Neural cell (in vitro differentiated cells): Measurements from ENCODE around the gene PSMB1.

Experiments
- EP300 ChIP-seq: fragments of 450-650 bp; conservative IDR thresholded peaks from 2 replicates; pipeline ENCODE4 v1.6.1; 2014; ENCODE audit warnings: antibody characterized with exemption, mild to moderate bottlenecking, moderate library complexity; ENCODE audit not compliant: poor library complexity, severe bottlenecking
- EZH2 ChIP-seq: fragments of 200-600, 300-800 bp; shearing (Covaris generic), sonication (generic); IDR thresholded peaks from 2 replicates; pipeline ENCODE4 v1.6.1; 2014; ENCODE audit warnings: antibody characterized with exemption, low read length, borderline replicate concordance, mild to moderate bottlenecking; ENCODE audit not compliant: insufficient read depth, poor library complexity, severe bottlenecking
- POLR2AphosphoS5 ChIP-seq: IDR thresholded peaks from 2 replicates; pipeline ENCODE4 v1.6.1; 2012
- RAD21 ChIP-seq: fragments of 450-650 bp; conservative IDR thresholded peaks from 2 replicates; pipeline ENCODE4 v1.6.1; 2014; ENCODE audit warnings: antibody characterized with exemption, mild to moderate bottlenecking, moderate library complexity
- SMC3 ChIP-seq: fragments of 450-650 bp; conservative IDR thresholded peaks from 2 replicates; pipeline ENCODE4 v1.6.1; 2014; ENCODE audit warnings: antibody characterized with exemption, mild to moderate bottlenecking, moderate library complexity; ENCODE audit not compliant: poor library complexity
- TAF1 ChIP-seq: IDR thresholded peaks from 2 replicates; pipeline ENCODE4 v1.6.1; 2012; ENCODE audit warnings: low read depth
- TF ChIP-seq, protein P1 (sequence below): fragments of 450-650 bp; IDR thresholded peaks from 2 replicates; pipeline ENCODE4 v1.5.1; 2014; ENCODE audit warnings: antibody characterized with exemption, mild to moderate bottlenecking, moderate library complexity; ENCODE audit not compliant: poor library complexity, severe bottlenecking
- TF ChIP-seq, protein P2 (sequence below): IDR thresholded peaks from 2 replicates; pipeline ENCODE4 v1.6.1; 2012; ENCODE audit warnings: borderline replicate concordance

DNA sequence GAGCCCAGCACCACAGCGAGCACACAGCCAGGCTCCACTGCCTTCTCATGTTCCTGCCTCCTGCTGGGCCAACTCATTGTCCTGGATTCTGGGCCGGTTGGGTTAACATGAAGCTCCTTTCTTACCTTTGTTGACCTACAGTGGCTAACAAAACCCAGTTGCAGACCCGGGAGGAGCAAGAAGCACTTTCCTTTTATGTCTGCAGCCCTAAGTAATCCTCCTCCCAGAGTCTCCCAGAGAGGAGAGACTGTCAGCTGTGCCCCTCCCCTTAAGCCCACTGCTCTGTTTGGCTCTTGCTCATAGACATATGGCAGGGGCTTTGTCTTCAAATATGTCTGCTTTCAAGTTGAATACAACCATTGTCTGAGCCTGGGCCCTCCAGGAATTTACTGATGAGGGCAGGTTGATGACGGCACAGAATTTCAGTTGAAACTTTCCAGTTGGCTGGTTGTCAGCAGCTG lies 55.2 kb downstream of the PSMB1 start:
- TF ChIP-seq EP300 (no peak), POLR2AphosphoS5 (no peak), TAF1 (no peak), SMC3 (no peak), RAD21 (no peak), EZH2 (no peak)
- TF ChIP-seq, protein P1, sequence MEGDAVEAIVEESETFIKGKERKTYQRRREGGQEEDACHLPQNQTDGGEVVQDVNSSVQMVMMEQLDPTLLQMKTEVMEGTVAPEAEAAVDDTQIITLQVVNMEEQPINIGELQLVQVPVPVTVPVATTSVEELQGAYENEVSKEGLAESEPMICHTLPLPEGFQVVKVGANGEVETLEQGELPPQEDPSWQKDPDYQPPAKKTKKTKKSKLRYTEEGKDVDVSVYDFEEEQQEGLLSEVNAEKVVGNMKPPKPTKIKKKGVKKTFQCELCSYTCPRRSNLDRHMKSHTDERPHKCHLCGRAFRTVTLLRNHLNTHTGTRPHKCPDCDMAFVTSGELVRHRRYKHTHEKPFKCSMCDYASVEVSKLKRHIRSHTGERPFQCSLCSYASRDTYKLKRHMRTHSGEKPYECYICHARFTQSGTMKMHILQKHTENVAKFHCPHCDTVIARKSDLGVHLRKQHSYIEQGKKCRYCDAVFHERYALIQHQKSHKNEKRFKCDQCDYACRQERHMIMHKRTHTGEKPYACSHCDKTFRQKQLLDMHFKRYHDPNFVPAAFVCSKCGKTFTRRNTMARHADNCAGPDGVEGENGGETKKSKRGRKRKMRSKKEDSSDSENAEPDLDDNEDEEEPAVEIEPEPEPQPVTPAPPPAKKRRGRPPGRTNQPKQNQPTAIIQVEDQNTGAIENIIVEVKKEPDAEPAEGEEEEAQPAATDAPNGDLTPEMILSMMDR = no peak
- TF ChIP-seq, protein P2, sequence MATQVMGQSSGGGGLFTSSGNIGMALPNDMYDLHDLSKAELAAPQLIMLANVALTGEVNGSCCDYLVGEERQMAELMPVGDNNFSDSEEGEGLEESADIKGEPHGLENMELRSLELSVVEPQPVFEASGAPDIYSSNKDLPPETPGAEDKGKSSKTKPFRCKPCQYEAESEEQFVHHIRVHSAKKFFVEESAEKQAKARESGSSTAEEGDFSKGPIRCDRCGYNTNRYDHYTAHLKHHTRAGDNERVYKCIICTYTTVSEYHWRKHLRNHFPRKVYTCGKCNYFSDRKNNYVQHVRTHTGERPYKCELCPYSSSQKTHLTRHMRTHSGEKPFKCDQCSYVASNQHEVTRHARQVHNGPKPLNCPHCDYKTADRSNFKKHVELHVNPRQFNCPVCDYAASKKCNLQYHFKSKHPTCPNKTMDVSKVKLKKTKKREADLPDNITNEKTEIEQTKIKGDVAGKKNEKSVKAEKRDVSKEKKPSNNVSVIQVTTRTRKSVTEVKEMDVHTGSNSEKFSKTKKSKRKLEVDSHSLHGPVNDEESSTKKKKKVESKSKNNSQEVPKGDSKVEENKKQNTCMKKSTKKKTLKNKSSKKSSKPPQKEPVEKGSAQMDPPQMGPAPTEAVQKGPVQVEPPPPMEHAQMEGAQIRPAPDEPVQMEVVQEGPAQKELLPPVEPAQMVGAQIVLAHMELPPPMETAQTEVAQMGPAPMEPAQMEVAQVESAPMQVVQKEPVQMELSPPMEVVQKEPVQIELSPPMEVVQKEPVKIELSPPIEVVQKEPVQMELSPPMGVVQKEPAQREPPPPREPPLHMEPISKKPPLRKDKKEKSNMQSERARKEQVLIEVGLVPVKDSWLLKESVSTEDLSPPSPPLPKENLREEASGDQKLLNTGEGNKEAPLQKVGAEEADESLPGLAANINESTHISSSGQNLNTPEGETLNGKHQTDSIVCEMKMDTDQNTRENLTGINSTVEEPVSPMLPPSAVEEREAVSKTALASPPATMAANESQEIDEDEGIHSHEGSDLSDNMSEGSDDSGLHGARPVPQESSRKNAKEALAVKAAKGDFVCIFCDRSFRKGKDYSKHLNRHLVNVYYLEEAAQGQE = no peak
